GM23338 (cell line): ENCODE measurements around the gene ZNF783. TPM values are rescaled to one million over a fixed set of nuclear protein-coding genes. Genes with fewer than 3 reads are reported as not detected.

ENCODE experiments used
- ATAC-seq: fragments of 200-7000 bp; cut with Tn5 transposase; 3 replicates; pipeline ENCODE4 v1.9.1; 2020
- DNase-seq: peaks from one replicate; pipeline ENCODE4 v3.0.0-alpha.2; 2015; ENCODE audit warnings: low spot score
- H2AFZ ChIP-seq: fragments of 200-600 bp; sonication (generic); 2 replicates; pipeline ENCODE4 v1.8.0; 2016; ENCODE audit warnings: antibody characterized with exemption, mild to moderate bottlenecking, moderate library complexity
- H3F3A ChIP-seq: fragments of 200-600 bp; sonication (generic); replicated peaks from 2 replicates; pipeline ENCODE4 v1.8.0; 2017; ENCODE audit warnings: antibody characterized with exemption, mixed run types, low read depth
- H3K27ac ChIP-seq: fragments of 200-600 bp; sonication (generic); 2 replicates; pipeline ENCODE4 v1.6.1; 2016; ENCODE audit warnings: low read depth
- H3K27me3 ChIP-seq: fragments of 200-600 bp; sonication (generic); 2 replicates; pipeline ENCODE4 v1.8.0; 2016; ENCODE audit warnings: mild to moderate bottlenecking, mixed run types, moderate library complexity; ENCODE audit not compliant: insufficient read depth
- H3K36me3 ChIP-seq: fragments of 200-600 bp; sonication (generic); 2 replicates; pipeline ENCODE4 v1.8.0; 2016; ENCODE audit warnings: mild to moderate bottlenecking; ENCODE audit not compliant: insufficient read depth
- H3K4me1 ChIP-seq: fragments of 200-600 bp; sonication (generic); 2 replicates; pipeline ENCODE4 v1.8.0; 2016; ENCODE audit warnings: mild to moderate bottlenecking, moderate library complexity; ENCODE audit not compliant: insufficient read depth
- H3K4me2 ChIP-seq: fragments of 200-600 bp; sonication (generic); 2 replicates; pipeline ENCODE4 v1.7.1; 2017; ENCODE audit warnings: mixed run types
- H3K4me3 ChIP-seq: fragments of 200-600 bp; sonication (generic); 2 replicates; pipeline ENCODE4 v1.6.1; 2016; ENCODE audit warnings: mixed run types
- H3K79me2 ChIP-seq: fragments of 200-600 bp; sonication (generic); replicated peaks from 2 replicates; pipeline ENCODE4 v1.8.0; 2017; ENCODE audit warnings: mild to moderate bottlenecking; ENCODE audit not compliant: insufficient read depth
- H3K9me2 ChIP-seq: fragments of 200-600 bp; sonication (generic); 2 replicates; pipeline ENCODE4 v1.8.0; 2017; ENCODE audit not compliant: insufficient read depth
- H4K20me1 ChIP-seq: fragments of 200-600 bp; sonication (generic); replicated peaks from 2 replicates; pipeline ENCODE4 v1.8.0; 2017; ENCODE audit warnings: mild to moderate bottlenecking; ENCODE audit not compliant: insufficient read depth
- H3K27ac Mint-ChIP-seq: 2 replicates; pipeline ENCODE4 v1.8.0; 2020; ENCODE audit warnings: inconsistent platforms, mild to moderate bottlenecking, moderate library complexity, mixed read lengths
- H3K27me3 Mint-ChIP-seq: 3 replicates; pipeline ENCODE4 v1.8.0; 2022; ENCODE audit warnings: low read depth, mild to moderate bottlenecking, moderate library complexity, mixed read lengths, inconsistent platforms; ENCODE audit not compliant: insufficient read depth, poor library complexity
- H3K36me3 Mint-ChIP-seq: 3 replicates; pipeline ENCODE4 v1.8.0; 2021; ENCODE audit warnings: low read depth, mild to moderate bottlenecking, inconsistent platforms, moderate library complexity, mixed read lengths
- H3K4me1 Mint-ChIP-seq: 3 replicates; pipeline ENCODE4 v1.8.0; 2020; ENCODE audit warnings: mild to moderate bottlenecking, inconsistent platforms, mixed read lengths
- H3K4me3 Mint-ChIP-seq: 3 replicates; pipeline ENCODE4 v1.8.0; 2021; ENCODE audit warnings: moderate library complexity, mild to moderate bottlenecking, inconsistent platforms, mixed read lengths
- H3K9me3 Mint-ChIP-seq: 3 replicates; pipeline ENCODE4 v1.8.0; 2020; ENCODE audit warnings: moderate library complexity, mild to moderate bottlenecking, inconsistent platforms, mixed read lengths
- CREB1 ChIP-seq: fragments of 250-450 bp; sonication (Bioruptor Pico); IDR thresholded peaks from 2 replicates; pipeline ENCODE4 v1.5.0; 2020; ENCODE audit warnings: low read depth, mild to moderate bottlenecking, moderate library complexity
- CTCF ChIP-seq, 2 experiments: fragments of 200-600 bp in 1 of 2; sonication (generic) in 1 of 2; conservative IDR thresholded peaks; 2 replicates each; pipeline versions ENCODE4 v1.5.1 to v1.6.1; 2016 to 2017; ENCODE audit warnings: antibody characterized with exemption in 2 of 2, low read depth in 2 of 2, mild to moderate bottlenecking in 2 of 2, moderate library complexity in 1 of 2
- EZH2 ChIP-seq: fragments of 200-600 bp; sonication (generic); IDR thresholded peaks from one replicate; pipeline ENCODE4 v1.8.0; 2017; ENCODE audit warnings: antibody characterized with exemption, mild to moderate bottlenecking, low read depth; ENCODE audit not compliant: unreplicated experiment
- EZH2phosphoT487 ChIP-seq: fragments of 200-600 bp; sonication (generic); IDR thresholded peaks from one replicate; pipeline ENCODE4 v1.8.1; 2018; ENCODE audit warnings: antibody characterized with exemption; ENCODE audit not compliant: unreplicated experiment
- JUNB ChIP-seq: IDR thresholded peaks from one replicate; pipeline ENCODE4 v1.6.1; 2016; ENCODE audit warnings: antibody characterized with exemption; ENCODE audit not compliant: unreplicated experiment
- NANOG ChIP-seq: IDR thresholded peaks from 2 replicates; pipeline ENCODE4 v1.6.1; 2016; ENCODE audit warnings: antibody characterized with exemption, borderline replicate concordance
- POLR2AphosphoS5 ChIP-seq: IDR thresholded peaks from 2 replicates; pipeline ENCODE4 v1.6.1; 2016; ENCODE audit warnings: antibody characterized with exemption, low read depth
- ZNF114 ChIP-seq: fragments of 250-450 bp; sonication (Bioruptor Pico); IDR thresholded peaks from 2 replicates; pipeline ENCODE4 v1.5.0; 2020; ENCODE audit warnings: mild to moderate bottlenecking, moderate library complexity
- ZNF331 ChIP-seq: fragments of 250-450 bp; sonication (Bioruptor Pico); IDR thresholded peaks from 2 replicates; pipeline ENCODE4 v1.5.0; 2020; ENCODE audit warnings: low read depth, mild to moderate bottlenecking, moderate library complexity
- polyA plus RNA-seq: library from polyadenylated mRNA; unstranded; fragments of >200 nt; fragmentation: Nextera tagmentation; extraction: Ambion mirVana; gene quantifications from 2 replicates; pipeline ENCODE4 v1.2.1, GENCODE V29; 2016
- total RNA-seq: library from RNA; depleted of rRNA; stranded (reverse); fragments of >200 nt; shearing (Covaris generic); gene quantifications from 2 replicates; pipeline ENCODE4 v1.2.3, GENCODE V29; 2014
- TF ChIP-seq, protein P1 (sequence below): IDR thresholded peaks from 2 replicates; pipeline ENCODE4 v1.6.1; 2016; ENCODE audit warnings: antibody characterized with exemption
- TF ChIP-seq, protein P2 (sequence below): IDR thresholded peaks from one replicate; pipeline ENCODE4 v1.6.1; 2018; ENCODE audit warnings: antibody characterized with exemption; ENCODE audit not compliant: unreplicated experiment
- TF ChIP-seq, protein P3 (sequence below): fragments of 250-450 bp; sonication (Bioruptor Pico); IDR thresholded peaks from 2 replicates; pipeline ENCODE4 v1.5.0; 2020; ENCODE audit warnings: mild to moderate bottlenecking, moderate library complexity

ZNF783 gene
- total and polyA plus RNA-seq, 2 experiments from 2014 or later = 2.1 to 9.0 TPM

- peaks cover 14% of the 10 kb centered on the region for H3K27me3 Mint-ChIP-seq
- no peak overlapping the region for H3K4me2 ChIP-seq
- H3K4me1 ChIP-seq = no peaks in the 10 kb centered on the region
- no peaks in the 10 kb centered on the region for H3K27me3 ChIP-seq
- H3F3A ChIP-seq = peaks cover 5% of the 10 kb centered on the region; the same call in 1 of the 2 replicates
- H3K9me2 ChIP-seq = no peaks in the 10 kb centered on the region
- no peaks in the 10 kb centered on the region; the same call in 1 of the 2 replicates for H4K20me1 ChIP-seq
- H3K79me2 ChIP-seq = no peaks in the 10 kb centered on the region
- no peak overlapping the region for H3K27ac Mint-ChIP-seq
- H3K27ac ChIP-seq = no peak overlapping the region
- no peaks in the 10 kb centered on the region for H3K36me3 ChIP-seq
- no peak overlapping the region for H3K4me3 ChIP-seq
- no peaks in the 10 kb centered on the region for H3K9me3 Mint-ChIP-seq
- ATAC-seq = no peak
- no peak for DNase-seq
- TF ChIP-seq ZNF114 (CRISPR knock-in tag) (no peak), CREB1 (no peak), ZNF331 (CRISPR knock-in tag) (no peak), EZH2phosphoT487 (no peak), NANOG (no peak), CTCF (conservative IDR thresholded peaks at IDR 0.05; ENCODE audit: low read depth in 2 of 2) (no peak), POLR2AphosphoS5 (no peak), JUNB (no peak), EZH2 (no peak)
- TF ChIP-seq, protein P1, sequence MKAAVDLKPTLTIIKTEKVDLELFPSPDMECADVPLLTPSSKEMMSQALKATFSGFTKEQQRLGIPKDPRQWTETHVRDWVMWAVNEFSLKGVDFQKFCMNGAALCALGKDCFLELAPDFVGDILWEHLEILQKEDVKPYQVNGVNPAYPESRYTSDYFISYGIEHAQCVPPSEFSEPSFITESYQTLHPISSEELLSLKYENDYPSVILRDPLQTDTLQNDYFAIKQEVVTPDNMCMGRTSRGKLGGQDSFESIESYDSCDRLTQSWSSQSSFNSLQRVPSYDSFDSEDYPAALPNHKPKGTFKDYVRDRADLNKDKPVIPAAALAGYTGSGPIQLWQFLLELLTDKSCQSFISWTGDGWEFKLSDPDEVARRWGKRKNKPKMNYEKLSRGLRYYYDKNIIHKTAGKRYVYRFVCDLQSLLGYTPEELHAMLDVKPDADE = no peak
- TF ChIP-seq, protein P2, sequence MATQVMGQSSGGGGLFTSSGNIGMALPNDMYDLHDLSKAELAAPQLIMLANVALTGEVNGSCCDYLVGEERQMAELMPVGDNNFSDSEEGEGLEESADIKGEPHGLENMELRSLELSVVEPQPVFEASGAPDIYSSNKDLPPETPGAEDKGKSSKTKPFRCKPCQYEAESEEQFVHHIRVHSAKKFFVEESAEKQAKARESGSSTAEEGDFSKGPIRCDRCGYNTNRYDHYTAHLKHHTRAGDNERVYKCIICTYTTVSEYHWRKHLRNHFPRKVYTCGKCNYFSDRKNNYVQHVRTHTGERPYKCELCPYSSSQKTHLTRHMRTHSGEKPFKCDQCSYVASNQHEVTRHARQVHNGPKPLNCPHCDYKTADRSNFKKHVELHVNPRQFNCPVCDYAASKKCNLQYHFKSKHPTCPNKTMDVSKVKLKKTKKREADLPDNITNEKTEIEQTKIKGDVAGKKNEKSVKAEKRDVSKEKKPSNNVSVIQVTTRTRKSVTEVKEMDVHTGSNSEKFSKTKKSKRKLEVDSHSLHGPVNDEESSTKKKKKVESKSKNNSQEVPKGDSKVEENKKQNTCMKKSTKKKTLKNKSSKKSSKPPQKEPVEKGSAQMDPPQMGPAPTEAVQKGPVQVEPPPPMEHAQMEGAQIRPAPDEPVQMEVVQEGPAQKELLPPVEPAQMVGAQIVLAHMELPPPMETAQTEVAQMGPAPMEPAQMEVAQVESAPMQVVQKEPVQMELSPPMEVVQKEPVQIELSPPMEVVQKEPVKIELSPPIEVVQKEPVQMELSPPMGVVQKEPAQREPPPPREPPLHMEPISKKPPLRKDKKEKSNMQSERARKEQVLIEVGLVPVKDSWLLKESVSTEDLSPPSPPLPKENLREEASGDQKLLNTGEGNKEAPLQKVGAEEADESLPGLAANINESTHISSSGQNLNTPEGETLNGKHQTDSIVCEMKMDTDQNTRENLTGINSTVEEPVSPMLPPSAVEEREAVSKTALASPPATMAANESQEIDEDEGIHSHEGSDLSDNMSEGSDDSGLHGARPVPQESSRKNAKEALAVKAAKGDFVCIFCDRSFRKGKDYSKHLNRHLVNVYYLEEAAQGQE = no peak
- TF ChIP-seq, protein P3, sequence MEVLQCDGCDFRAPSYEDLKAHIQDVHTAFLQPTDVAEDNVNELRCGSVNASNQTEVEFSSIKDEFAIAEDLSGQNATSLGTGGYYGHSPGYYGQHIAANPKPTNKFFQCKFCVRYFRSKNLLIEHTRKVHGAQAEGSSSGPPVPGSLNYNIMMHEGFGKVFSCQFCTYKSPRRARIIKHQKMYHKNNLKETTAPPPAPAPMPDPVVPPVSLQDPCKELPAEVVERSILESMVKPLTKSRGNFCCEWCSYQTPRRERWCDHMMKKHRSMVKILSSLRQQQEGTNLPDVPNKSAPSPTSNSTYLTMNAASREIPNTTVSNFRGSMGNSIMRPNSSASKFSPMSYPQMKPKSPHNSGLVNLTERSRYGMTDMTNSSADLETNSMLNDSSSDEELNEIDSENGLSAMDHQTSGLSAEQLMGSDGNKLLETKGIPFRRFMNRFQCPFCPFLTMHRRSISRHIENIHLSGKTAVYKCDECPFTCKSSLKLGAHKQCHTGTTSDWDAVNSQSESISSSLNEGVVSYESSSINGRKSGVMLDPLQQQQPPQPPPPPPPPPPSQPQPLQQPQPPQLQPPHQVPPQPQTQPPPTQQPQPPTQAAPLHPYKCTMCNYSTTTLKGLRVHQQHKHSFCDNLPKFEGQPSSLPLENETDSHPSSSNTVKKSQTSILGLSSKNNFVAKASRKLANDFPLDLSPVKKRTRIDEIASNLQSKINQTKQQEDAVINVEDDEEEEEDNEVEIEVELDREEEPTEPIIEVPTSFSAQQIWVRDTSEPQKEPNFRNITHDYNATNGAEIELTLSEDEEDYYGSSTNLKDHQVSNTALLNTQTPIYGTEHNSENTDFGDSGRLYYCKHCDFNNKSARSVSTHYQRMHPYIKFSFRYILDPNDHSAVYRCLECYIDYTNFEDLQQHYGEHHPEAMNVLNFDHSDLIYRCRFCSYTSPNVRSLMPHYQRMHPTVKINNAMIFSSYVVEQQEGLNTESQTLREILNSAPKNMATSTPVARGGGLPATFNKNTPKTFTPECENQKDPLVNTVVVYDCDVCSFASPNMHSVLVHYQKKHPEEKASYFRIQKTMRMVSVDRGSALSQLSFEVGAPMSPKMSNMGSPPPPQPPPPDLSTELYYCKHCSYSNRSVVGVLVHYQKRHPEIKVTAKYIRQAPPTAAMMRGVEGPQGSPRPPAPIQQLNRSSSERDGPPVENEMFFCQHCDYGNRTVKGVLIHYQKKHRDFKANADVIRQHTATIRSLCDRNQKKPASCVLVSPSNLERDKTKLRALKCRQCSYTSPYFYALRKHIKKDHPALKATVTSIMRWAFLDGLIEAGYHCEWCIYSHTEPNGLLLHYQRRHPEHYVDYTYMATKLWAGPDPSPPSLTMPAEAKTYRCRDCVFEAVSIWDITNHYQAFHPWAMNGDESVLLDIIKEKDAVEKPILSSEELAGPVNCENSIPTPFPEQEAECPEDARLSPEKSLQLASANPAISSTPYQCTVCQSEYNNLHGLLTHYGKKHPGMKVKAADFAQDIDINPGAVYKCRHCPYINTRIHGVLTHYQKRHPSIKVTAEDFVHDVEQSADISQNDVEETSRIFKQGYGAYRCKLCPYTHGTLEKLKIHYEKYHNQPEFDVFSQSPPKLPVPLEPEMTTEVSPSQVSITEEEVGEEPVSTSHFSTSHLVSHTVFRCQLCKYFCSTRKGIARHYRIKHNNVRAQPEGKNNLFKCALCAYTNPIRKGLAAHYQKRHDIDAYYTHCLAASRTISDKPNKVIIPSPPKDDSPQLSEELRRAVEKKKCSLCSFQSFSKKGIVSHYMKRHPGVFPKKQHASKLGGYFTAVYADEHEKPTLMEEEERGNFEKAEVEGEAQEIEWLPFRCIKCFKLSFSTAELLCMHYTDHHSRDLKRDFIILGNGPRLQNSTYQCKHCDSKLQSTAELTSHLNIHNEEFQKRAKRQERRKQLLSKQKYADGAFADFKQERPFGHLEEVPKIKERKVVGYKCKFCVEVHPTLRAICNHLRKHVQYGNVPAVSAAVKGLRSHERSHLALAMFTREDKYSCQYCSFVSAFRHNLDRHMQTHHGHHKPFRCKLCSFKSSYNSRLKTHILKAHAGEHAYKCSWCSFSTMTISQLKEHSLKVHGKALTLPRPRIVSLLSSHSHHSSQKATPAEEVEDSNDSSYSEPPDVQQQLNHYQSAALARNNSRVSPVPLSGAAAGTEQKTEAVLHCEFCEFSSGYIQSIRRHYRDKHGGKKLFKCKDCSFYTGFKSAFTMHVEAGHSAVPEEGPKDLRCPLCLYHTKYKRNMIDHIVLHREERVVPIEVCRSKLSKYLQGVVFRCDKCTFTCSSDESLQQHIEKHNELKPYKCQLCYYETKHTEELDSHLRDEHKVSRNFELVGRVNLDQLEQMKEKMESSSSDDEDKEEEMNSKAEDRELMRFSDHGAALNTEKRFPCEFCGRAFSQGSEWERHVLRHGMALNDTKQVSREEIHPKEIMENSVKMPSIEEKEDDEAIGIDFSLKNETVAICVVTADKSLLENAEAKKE (CRISPR knock-in tag) = no peak
- peaks cover 33% of the 10 kb centered on the region for H3K36me3 Mint-ChIP-seq
- no peak overlapping the region for H3K4me3 Mint-ChIP-seq
- no peak overlapping the region for H2AFZ ChIP-seq
- peaks cover 4% of the 10 kb centered on the region; the same call in 2 of the 3 replicates for H3K4me1 Mint-ChIP-seq
Measured at GRCh38 chr7:149224352-149224751, 37.6 kb upstream of the ZNF783 start.
